Neural crest cell (in vitro differentiated cells): ENCODE results near the gene TMEFF2. TPM values are rescaled to one million over a fixed set of nuclear protein-coding genes. Genes with fewer than 3 reads are reported as not detected.

Source experiments
- DNase-seq: peaks from one replicate; pipeline ENCODE4 v3.0.0; 2021; ENCODE audit warnings: low read depth, mixed read lengths, low spot score
- H3K27ac Mint-ChIP-seq: one replicate; pipeline ENCODE4 v1.8.0; 2021; ENCODE audit warnings: mild to moderate bottlenecking, mixed read lengths; ENCODE audit not compliant: unreplicated experiment
- H3K27me3 Mint-ChIP-seq: 2 replicates; pipeline ENCODE4 v1.8.0; 2021; ENCODE audit warnings: low read depth, mild to moderate bottlenecking, mixed read lengths
- H3K36me3 Mint-ChIP-seq: 2 replicates; pipeline ENCODE4 v1.8.0; 2021; ENCODE audit warnings: low read depth, mild to moderate bottlenecking, mixed read lengths
- H3K4me1 Mint-ChIP-seq: 2 replicates; pipeline ENCODE4 v1.8.0; 2021; ENCODE audit warnings: mixed read lengths
- H3K4me3 Mint-ChIP-seq: one replicate; pipeline ENCODE4 v1.8.0; 2021; ENCODE audit warnings: mild to moderate bottlenecking, mixed read lengths
- H3K9me3 Mint-ChIP-seq: 2 replicates; pipeline ENCODE4 v1.8.0; 2021; ENCODE audit warnings: mixed read lengths
- total RNA-seq: library from RNA; stranded (reverse); gene quantifications from 2 replicates; pipeline ENCODE4 v1.2.1, GENCODE V29; 2021
- TF ChIP-seq, protein P1 (sequence below): fragments of 200-600 bp; sonication (generic); conservative IDR thresholded peaks from 2 replicates; pipeline ENCODE4 v1.5.0; 2021; ENCODE audit warnings: antibody characterized with exemption, mild to moderate bottlenecking

Gene TMEFF2
- total RNA-seq, 1 donor from 2014 or later: 2.9 TPM

DNA sequence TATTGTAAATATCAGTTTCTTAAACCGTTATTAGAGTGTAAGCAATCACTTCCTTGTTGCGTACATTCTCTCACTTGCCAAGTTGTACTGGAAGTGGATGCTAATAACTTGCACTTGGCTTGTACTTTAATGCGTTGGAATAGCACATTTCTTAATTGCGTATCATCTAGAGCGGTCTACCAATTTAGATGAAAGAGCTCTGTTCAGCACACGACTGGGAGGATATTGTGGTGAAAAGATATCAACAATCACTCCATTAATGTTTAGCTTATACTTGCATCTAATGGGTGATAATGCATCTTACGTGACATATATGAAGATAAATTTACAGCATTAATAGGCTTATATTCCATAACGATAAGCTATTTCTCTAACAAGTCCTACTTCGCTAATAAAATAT, 11.7 kb upstream of the TMEFF2 start:
- Mint-ChIP-seq H3K27me3 (peaks cover 4% of the 10 kb centered on the region), H3K4me3 (no peak overlapping the region), H3K36me3 (no peaks in the 10 kb centered on the region), H3K9me3 (no peaks in the 10 kb centered on the region), H3K27ac (no peak overlapping the region), H3K4me1 (no peaks in the 10 kb centered on the region)
- TF ChIP-seq, protein P1, sequence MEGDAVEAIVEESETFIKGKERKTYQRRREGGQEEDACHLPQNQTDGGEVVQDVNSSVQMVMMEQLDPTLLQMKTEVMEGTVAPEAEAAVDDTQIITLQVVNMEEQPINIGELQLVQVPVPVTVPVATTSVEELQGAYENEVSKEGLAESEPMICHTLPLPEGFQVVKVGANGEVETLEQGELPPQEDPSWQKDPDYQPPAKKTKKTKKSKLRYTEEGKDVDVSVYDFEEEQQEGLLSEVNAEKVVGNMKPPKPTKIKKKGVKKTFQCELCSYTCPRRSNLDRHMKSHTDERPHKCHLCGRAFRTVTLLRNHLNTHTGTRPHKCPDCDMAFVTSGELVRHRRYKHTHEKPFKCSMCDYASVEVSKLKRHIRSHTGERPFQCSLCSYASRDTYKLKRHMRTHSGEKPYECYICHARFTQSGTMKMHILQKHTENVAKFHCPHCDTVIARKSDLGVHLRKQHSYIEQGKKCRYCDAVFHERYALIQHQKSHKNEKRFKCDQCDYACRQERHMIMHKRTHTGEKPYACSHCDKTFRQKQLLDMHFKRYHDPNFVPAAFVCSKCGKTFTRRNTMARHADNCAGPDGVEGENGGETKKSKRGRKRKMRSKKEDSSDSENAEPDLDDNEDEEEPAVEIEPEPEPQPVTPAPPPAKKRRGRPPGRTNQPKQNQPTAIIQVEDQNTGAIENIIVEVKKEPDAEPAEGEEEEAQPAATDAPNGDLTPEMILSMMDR: no peak
- no peak for DNase-seq

DNA sequence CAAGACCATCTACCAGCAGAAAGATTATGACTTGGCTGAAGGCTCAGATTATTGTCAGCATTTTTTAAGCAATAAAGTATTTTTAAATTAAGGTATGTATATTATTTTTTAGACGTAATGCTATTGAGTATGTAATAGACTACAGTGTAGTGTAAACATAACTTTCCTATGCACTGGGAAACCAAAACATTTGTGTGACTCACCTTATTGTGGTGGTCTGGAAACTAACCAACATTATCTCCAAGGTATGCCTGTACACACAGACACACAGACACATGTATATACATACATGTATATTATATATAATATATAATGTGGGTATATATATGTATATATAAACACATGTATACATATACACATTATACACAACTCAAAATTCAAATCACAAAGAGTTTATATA, 9.1 kb upstream of the TMEFF2 start:
- TF ChIP-seq, protein P1: no peak
- H3K36me3 Mint-ChIP-seq: no peaks in the 10 kb centered on the region
- H3K27ac Mint-ChIP-seq: no peak overlapping the region
- H3K4me3 Mint-ChIP-seq: no peak overlapping the region
- no peaks in the 10 kb centered on the region for H3K4me1 Mint-ChIP-seq
- peaks cover 11% of the 10 kb centered on the region for H3K27me3 Mint-ChIP-seq
- DNase-seq: no peak
- no peaks in the 10 kb centered on the region for H3K9me3 Mint-ChIP-seq

- Mint-ChIP-seq H3K27me3 (peaks cover 23% of the 10 kb centered on the region), H3K27ac (no peak overlapping the region), H3K4me3 (no peak overlapping the region), H3K36me3 (no peaks in the 10 kb centered on the region), H3K4me1 (no peaks in the 10 kb centered on the region), H3K9me3 (no peaks in the 10 kb centered on the region)
- no peak for DNase-seq
- TF ChIP-seq, protein P1: no peak
Measured at GRCh38 chr2:192202373-192202772, 7.6 kb upstream of the TMEFF2 start.

DNA sequence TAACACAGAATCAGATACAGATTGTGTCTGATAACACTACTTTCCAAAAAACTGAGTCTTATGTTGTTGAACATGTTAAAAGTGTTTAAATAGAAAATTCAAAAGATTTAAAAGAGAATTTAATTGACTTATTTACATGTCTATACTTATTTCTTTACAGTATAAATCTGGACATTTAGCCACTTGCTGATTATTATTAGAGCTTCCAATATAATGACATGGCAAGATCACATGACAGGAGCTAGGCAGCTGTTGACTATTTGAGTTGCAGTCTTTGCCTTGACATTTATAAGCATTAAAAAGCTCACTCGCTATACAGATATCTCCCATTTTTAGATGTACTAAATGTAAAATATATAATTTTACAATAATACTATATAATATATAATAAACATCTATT, 6.4 kb upstream of the TMEFF2 start:
- no peaks in the 10 kb centered on the region for H3K36me3 Mint-ChIP-seq
- no peak overlapping the region for H3K4me3 Mint-ChIP-seq
- DNase-seq: no peak
- no peaks in the 10 kb centered on the region for H3K9me3 Mint-ChIP-seq
- H3K27ac Mint-ChIP-seq: no peak overlapping the region
- TF ChIP-seq, protein P1: no peak
- H3K4me1 Mint-ChIP-seq: peaks cover 8% of the 10 kb centered on the region
- H3K27me3 Mint-ChIP-seq: peaks cover 36% of the 10 kb centered on the region

DNA sequence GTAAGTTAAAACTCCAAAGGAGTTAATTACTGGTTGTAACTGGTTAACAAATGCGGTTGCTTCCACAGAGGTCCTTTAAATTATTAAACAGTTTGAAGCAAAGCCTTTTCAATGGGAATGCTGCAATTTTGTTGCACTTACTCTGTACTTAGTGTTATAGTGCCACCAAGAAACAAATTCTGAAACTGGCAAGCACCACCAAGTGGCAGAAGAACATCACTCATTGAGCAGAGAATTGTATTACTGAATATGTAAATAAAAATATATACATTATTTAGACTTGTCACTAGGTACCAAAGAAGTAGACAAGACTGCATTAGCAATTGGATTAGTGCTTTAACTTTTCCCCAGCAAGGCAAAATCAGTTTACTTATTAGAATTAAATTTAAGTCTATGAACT, 2.6 kb upstream of the TMEFF2 start:
- H3K27me3 Mint-ChIP-seq: peaks cover 71% of the 10 kb centered on the region

More for the DNA sequence above, 2.6 kb upstream of the TMEFF2 start:
- DNase-seq: no peak
- no peaks in the 10 kb centered on the region for H3K9me3 Mint-ChIP-seq
- TF ChIP-seq, protein P1: peak; percentile 24
- H3K4me1 Mint-ChIP-seq: peaks cover 25% of the 10 kb centered on the region
- H3K4me3 Mint-ChIP-seq: peak overlapping the region; percentile 81
- H3K36me3 Mint-ChIP-seq: no peaks in the 10 kb centered on the region
- no peak overlapping the region for H3K27ac Mint-ChIP-seq
